Activated naive CD8-positive, alpha-beta T cell treated with anti-CD3 and anti-CD28 coated beads, Interleukin-2, amount 50 U/mL, for 16 hours (primary cell): ENCODE results near the gene ITGA2.
A peak's percentile ranks its signal among the peaks of the same experiment; 100 is the strongest.

ENCODE experiments used
- DNase-seq: peaks from one replicate; pipeline ENCODE4 v3.0.0-alpha.2; 2020; ENCODE audit warnings: low read depth, low spot score

Gene ITGA2

DNA sequence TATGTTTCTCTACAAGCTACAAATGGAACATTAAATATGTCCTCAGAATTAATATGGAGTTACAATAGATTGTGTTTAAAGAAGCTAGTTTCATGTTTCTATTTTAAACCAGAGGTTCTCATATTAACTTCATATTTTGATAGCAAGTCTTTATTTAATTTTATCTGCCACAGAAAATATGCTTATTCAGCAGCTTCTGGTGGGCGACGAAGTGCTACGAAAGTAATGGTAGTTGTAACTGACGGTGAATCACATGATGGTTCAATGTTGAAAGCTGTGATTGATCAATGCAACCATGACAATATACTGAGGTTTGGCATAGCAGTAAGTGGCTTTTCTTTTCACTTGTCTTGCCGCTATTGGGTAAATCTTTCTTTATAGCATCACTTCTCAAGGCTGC lies 66.2 kb downstream of the ITGA2 start:
- no peak for DNase-seq

DNA sequence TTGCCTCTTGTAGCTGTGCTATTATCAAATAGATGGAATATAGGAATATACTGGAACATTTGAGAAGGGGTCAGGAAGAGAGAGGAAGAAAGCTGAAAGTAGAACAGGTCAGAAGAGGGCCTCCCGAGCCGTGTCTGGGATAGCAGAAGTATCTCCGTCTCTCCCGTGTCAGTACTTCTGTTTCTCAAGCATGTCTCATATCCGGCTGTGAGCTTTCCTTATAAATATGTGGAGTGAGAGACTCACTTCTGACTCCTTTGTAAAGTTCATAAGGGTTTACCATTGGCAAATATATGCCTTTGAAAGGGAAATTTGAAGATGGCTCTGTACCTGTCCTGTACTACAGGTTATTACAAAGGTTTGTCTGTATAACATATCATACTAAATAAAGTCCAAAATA lies 70.1 kb downstream of the ITGA2 start:
- no peak for DNase-seq

- DNase-seq: no peak
These were observed 74.0 kb downstream of the ITGA2 start for GRCh38 chr5:53063176-53063575.

GRCh38 chr5:53063791-53064190 lies 74.6 kb downstream of the ITGA2 start:
- DNase-seq: no peak

DNA sequence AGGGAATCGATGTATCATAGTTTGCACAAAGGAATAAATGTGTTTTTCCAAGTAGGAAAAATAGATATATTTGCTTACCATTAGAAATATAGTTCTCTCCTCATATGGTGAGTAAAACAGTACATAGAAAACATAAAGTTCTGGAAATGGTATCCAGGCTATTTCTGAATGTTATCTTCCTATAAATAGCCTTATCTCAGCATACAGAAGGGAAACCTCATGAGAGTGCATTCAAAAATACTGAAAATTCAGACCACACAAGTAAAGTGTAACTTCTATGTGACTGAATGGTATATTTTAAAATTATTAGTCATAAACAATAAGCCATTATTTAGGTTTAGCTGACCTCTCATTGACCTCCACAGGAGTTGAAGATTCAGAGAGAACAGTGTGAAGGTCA lies 76.9 kb downstream of the ITGA2 start:
- DNase-seq: no peak

GRCh38 chr5:53067641-53068040 lies 78.5 kb downstream of the ITGA2 start:
- DNase-seq: no peak

DNA sequence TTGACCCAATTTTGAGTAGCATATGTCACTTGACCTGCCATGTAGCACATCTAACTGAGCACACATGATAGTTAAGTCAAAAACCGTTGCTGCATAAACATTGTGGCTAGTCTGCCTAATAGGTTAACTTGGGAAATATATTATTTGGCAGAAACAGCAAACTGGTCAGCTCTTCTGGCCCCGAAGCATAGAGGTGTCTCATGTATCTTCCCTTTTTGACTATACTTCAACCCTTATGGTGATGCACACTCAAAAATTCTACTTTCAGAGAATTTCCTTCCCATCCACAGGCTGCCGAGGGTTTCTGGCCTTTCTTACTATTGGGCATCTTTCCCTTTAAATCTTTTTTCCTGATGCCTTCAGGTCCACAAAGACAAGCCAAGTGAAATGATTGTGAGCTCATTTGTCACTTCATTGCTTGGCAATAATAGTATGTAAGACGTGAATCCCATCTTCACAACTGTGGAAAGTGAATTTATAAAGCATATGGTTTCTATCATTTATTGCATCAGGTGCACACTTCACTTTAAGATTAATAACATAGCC lies 79.2 kb downstream of the ITGA2 start:
- no peak for DNase-seq

GRCh38 chr5:53069626-53070025 lies 80.5 kb downstream of the ITGA2 start:
- DNase-seq: peak; percentile 1

DNA sequence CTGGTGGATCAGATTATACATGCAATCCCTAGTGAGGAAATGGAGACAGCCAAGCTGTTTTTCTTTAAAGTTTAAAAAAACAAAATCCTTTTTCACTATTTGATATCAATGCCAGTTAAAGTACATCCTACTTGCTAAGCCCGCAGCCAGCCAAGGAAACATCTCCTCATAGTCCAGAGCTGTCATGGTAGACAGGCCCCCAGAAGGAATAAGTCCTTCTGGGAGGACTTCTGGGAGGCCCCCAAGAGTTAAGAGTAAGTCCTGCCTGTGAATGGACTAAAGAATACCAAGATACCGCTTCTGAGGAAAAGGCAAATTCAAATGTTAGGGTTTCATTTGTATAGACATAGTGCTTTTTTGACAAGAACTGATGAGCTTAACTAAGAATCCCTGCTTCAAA lies 82.1 kb downstream of the ITGA2 start:
- no peak for DNase-seq

GRCh38 chr5:53071738-53072137 lies 82.6 kb downstream of the ITGA2 start:
- no peak for DNase-seq

- no peak for DNase-seq
These were observed 84.2 kb downstream of the ITGA2 start for GRCh38 chr5:53073348-53073747.

- DNase-seq: no peak
These were observed 86.9 kb downstream of the ITGA2 start for GRCh38 chr5:53076014-53076583.

DNA sequence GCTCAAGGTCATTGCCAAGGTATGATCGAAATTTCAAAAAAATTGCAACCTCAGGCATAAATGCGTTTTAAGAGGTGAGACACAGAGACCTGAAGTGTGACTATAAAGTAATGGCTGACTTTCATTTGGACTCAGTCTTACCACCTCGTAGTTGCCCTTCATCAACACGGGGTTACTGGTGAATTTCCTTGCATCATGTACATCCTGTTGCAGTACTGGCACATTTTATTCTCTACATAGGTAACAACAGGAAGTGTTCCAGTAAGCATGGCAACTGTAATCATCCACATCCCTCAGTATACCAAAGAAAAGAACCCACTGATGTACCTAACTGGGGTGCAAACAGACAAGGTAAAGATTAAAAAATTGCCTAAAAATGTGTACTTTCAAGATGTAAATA lies 91.1 kb downstream of the ITGA2 start:
- no peak for DNase-seq

DNA sequence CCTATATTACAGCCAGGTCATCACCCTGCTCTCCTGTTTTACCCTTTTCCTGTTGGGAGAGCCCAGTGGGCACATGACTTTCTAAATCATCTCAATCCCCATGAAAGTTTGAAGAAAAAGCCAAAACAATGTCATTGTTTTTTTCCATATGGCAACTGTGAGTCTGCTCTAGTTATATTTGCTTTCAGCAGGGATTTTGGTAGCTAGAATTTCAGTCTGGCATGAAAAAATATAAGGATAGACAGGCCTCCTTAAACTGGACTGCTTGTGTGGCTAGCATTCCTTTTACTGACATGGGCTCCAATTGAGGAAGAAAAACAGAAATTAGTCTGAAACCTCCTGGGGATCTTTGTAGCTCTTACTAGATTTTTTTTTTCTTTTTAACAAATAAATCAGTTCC lies 94.8 kb downstream of the ITGA2 start:
- no peak for DNase-seq

DNA sequence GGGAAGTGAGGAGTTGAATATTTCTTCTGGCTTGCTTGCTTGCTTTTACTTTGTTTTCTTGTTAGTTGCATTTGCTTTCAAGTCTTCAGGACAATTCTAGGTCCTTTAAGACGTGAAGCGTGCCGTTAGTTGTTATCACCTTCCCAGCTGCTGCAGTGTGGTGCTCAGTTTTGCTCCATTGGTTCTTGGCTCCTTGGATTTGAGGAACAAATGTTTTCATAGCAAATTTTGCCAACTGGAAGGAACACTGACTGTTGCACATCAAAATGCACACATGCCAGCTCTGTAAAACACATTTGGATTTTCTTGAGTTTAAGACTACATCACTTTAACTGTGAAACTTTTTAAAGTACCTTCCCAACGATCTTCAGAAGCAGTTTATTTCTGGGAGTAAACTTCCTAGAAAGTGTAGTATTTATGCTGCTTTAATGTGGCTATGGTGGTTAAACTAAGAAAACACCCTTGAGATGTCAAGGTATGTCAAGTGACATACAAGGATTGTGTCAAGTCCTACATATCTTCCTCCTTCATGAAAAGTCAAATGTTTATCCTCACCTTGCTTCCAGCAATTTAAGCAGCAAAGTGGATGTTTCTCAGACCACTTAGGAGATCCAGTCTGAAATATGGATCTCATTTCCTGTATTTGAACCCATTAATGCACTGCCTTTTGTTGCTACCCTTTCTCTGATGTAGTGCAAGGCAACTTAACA lies 95.5 kb downstream of the ITGA2 start:
- DNase-seq: no peak

DNA sequence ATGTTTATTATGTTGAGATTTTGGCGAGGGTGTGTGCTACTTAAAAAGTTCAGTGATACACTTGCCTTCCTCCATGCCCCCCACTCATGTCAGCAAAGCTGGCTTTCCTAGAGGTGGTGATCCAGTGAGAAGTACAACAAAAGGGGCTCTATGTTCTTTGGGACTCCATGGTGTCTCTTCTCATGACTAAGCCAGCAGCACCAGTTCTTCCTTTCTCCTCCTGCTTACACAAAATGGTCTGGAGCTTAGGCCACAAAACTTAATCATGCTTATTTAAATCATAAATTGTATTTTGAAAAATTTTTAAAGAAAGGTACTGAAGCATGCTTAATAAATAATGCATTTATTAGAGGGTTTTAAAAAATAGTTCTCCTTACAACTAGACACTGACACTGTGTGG lies 98.0 kb downstream of the ITGA2 start:
- no peak for DNase-seq

- DNase-seq: no peak
These were observed 98.5 kb downstream of the ITGA2 start for GRCh38 chr5:53087621-53088121.

- DNase-seq: no peak
These were observed 100.4 kb downstream of the ITGA2 start for GRCh38 chr5:53089481-53089991.

DNA sequence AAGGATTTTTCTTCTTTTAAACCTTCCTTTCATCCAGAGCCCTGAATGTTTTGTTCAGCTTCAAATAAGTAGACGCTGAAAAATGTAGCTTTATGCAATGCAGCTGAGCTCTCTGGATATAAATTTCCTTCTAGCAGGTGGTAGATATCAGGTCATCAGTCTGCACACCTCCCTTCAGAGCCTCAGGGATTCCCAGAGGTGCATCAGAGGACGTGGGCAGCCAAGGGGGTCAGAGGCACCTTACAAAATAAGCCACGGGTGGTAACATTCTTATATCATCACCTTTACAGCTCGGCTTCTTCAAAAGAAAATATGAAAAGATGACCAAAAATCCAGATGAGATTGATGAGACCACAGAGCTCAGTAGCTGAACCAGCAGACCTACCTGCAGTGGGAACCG lies 101.1 kb downstream of the ITGA2 start:
- no peak for DNase-seq

DNA sequence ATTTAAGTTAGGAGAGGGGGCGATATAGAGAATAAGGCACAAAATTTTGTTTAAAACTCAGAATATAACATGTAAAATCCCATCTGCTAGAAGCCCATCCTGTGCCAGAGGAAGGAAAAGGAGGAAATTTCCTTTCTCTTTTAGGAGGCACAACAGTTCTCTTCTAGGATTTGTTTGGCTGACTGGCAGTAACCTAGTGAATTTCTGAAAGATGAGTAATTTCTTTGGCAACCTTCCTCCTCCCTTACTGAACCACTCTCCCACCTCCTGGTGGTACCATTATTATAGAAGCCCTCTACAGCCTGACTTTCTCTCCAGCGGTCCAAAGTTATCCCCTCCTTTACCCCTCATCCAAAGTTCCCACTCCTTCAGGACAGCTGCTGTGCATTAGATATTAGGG lies 102.1 kb downstream of the ITGA2 start:
- DNase-seq: no peak

- no peak for DNase-seq
These were observed 103.1 kb downstream of the ITGA2 start for GRCh38 chr5:53092242-53092641.

- DNase-seq: no peak
These were observed 106.1 kb downstream of the ITGA2 start for GRCh38 chr5:53095217-53095616.

DNA sequence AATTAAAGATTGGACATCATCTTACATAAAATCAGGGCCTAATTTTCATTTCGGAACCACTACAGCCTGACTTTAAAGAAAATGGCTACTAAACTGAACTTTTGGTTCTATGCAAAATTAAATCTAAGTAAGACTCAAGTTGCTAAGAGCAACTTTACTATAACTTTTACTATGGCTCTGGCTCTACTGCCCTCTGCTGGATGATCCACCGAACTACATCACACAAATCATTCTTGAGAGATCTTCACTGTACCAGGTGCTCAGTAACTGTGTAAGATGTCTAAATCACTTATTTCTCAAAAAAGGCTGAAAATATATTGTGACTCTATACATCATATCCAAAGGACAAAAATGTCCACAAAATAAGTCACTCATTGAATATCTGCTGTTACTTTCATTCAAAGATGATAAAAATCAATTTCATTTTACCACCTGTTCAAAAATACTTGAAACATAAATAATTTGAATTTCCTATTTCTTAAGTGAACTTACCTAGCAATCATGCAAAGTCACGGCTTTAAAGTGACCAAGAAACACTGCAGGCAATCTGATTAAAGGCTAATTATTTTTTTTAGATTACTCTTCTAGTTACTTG lies 106.9 kb downstream of the ITGA2 start:
- peak; percentile 47 for DNase-seq
